IMR-90 (cell line): ENCODE data around the gene AFAP1L2.

ENCODE experiments used
- CEBPB ChIP-seq: IDR thresholded peaks from 2 replicates; pipeline ENCODE4 v1.6.1; 2012; ENCODE audit warnings: low read depth, low read length, improper control_type of control experiment
- CHD1 ChIP-seq: IDR thresholded peaks from 2 replicates; pipeline ENCODE4 v1.6.1; 2012; ENCODE audit warnings: low read depth, low read length, improper control_type of control experiment
- FOS ChIP-seq: fragments of 150-350 bp; IDR thresholded peaks from 2 replicates; pipeline ENCODE4 v1.6.1; 2016; ENCODE audit warnings: low read depth, low read length
- NFE2L2 ChIP-seq: fragments of 150-350 bp; IDR thresholded peaks from 2 replicates; pipeline ENCODE4 v1.6.1; 2016; ENCODE audit warnings: low read depth, mild to moderate bottlenecking, low read length
- POLR2A ChIP-seq: IDR thresholded peaks from 2 replicates; pipeline ENCODE4 v1.6.1; 2012; ENCODE audit warnings: mild to moderate bottlenecking, low read depth, low read length
- RAD21 ChIP-seq: IDR thresholded peaks from 2 replicates; pipeline ENCODE4 v1.6.1; 2012; ENCODE audit warnings: low read length, improper control_type of control experiment
- RCOR1 ChIP-seq: IDR thresholded peaks from 2 replicates; pipeline ENCODE4 v1.6.1; 2012; ENCODE audit warnings: mild to moderate bottlenecking, low read length, improper control_type of control experiment; ENCODE audit not compliant: insufficient replicate concordance
- RFX5 ChIP-seq: IDR thresholded peaks from 2 replicates; pipeline ENCODE4 v1.8.0; 2012; ENCODE audit warnings: low read depth, mild to moderate bottlenecking, low read length, moderate library complexity
- TF ChIP-seq, protein P1 (sequence below): conservative IDR thresholded peaks from 2 replicates; pipeline ENCODE4 v1.5.1; 2012; ENCODE audit warnings: mild to moderate bottlenecking, low read depth, low read length, improper control_type of control experiment
- TF ChIP-seq, protein P2 (sequence below): fragments of 150-350 bp; IDR thresholded peaks from 2 replicates; pipeline ENCODE4 v1.6.1; 2016; ENCODE audit warnings: low read depth, mild to moderate bottlenecking, low read length, moderate library complexity, borderline replicate concordance
- TF ChIP-seq, protein P3 (sequence below): fragments of 150-350 bp; IDR thresholded peaks from 2 replicates; pipeline ENCODE4 v1.6.1; 2017; ENCODE audit warnings: mild to moderate bottlenecking, antibody characterized with exemption, low read length, low read depth

GRCh38 chr10:114283535-114284234, 120.6 kb downstream of the AFAP1L2 start:
- TF ChIP-seq, protein P1, sequence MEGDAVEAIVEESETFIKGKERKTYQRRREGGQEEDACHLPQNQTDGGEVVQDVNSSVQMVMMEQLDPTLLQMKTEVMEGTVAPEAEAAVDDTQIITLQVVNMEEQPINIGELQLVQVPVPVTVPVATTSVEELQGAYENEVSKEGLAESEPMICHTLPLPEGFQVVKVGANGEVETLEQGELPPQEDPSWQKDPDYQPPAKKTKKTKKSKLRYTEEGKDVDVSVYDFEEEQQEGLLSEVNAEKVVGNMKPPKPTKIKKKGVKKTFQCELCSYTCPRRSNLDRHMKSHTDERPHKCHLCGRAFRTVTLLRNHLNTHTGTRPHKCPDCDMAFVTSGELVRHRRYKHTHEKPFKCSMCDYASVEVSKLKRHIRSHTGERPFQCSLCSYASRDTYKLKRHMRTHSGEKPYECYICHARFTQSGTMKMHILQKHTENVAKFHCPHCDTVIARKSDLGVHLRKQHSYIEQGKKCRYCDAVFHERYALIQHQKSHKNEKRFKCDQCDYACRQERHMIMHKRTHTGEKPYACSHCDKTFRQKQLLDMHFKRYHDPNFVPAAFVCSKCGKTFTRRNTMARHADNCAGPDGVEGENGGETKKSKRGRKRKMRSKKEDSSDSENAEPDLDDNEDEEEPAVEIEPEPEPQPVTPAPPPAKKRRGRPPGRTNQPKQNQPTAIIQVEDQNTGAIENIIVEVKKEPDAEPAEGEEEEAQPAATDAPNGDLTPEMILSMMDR: no peak
- TF ChIP-seq POLR2A: no peak
- TF ChIP-seq, protein P2, sequence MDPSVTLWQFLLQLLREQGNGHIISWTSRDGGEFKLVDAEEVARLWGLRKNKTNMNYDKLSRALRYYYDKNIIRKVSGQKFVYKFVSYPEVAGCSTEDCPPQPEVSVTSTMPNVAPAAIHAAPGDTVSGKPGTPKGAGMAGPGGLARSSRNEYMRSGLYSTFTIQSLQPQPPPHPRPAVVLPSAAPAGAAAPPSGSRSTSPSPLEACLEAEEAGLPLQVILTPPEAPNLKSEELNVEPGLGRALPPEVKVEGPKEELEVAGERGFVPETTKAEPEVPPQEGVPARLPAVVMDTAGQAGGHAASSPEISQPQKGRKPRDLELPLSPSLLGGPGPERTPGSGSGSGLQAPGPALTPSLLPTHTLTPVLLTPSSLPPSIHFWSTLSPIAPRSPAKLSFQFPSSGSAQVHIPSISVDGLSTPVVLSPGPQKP: no peak
- TF ChIP-seq CEBPB: no peak
- TF ChIP-seq, protein P3, sequence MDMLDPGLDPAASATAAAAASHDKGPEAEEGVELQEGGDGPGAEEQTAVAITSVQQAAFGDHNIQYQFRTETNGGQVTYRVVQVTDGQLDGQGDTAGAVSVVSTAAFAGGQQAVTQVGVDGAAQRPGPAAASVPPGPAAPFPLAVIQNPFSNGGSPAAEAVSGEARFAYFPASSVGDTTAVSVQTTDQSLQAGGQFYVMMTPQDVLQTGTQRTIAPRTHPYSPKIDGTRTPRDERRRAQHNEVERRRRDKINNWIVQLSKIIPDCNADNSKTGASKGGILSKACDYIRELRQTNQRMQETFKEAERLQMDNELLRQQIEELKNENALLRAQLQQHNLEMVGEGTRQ: no peak
- no peak for TF ChIP-seq RAD21
- TF ChIP-seq FOS: no peak
- TF ChIP-seq RFX5: no peak
- TF ChIP-seq CHD1: no peak
- no peak for TF ChIP-seq NFE2L2
- TF ChIP-seq RCOR1: no peak
